MG63 (cell line): ENCODE data around the gene LRRN1. TPM values are rescaled to one million over a fixed set of nuclear protein-coding genes. Genes with fewer than 3 reads are reported as not detected.
A peak's percentile ranks its signal among the peaks of the same experiment; 100 is the strongest.
"Not testable (repeated sequence)": the region's sequence is repeated elsewhere in the genome, so short reads cannot be mapped to it uniquely, and the experiment has no call there.

ENCODE experiments used
- DNase-seq: peaks from one replicate; pipeline ENCODE4 v3.0.0-alpha.2; 2020
- H3K27me3 ChIP-seq: fragments of 250-450 bp; sonication (Bioruptor Pico); 2 replicates; pipeline ENCODE4 v1.5.1; 2020; ENCODE audit warnings: mild to moderate bottlenecking, moderate library complexity
- H3K36me3 ChIP-seq: fragments of 250-450 bp; sonication (Bioruptor Pico); 2 replicates; pipeline ENCODE4 v1.5.1; 2020; ENCODE audit warnings: mild to moderate bottlenecking, moderate library complexity
- H3K4me3 ChIP-seq: fragments of 250-450 bp; sonication (Bioruptor Pico); 2 replicates; pipeline ENCODE4 v1.5.1; 2020; ENCODE audit warnings: mild to moderate bottlenecking, moderate library complexity
- H3K9me3 ChIP-seq: fragments of 250-450 bp; sonication (Bioruptor Pico); 2 replicates; pipeline ENCODE4 v1.5.1; 2020; ENCODE audit warnings: mild to moderate bottlenecking, moderate library complexity
- total RNA-seq: library from RNA; depleted of rRNA; stranded (reverse); fragments of >200 nt; shearing (Covaris generic); gene quantifications from 2 replicates; pipeline ENCODE4 v1.2.3, GENCODE V29; 2014; ENCODE audit warnings: low replicate concordance

The LRRN1 gene
- total RNA-seq, 1 experiment from 2014 or later, result not detected

DNA sequence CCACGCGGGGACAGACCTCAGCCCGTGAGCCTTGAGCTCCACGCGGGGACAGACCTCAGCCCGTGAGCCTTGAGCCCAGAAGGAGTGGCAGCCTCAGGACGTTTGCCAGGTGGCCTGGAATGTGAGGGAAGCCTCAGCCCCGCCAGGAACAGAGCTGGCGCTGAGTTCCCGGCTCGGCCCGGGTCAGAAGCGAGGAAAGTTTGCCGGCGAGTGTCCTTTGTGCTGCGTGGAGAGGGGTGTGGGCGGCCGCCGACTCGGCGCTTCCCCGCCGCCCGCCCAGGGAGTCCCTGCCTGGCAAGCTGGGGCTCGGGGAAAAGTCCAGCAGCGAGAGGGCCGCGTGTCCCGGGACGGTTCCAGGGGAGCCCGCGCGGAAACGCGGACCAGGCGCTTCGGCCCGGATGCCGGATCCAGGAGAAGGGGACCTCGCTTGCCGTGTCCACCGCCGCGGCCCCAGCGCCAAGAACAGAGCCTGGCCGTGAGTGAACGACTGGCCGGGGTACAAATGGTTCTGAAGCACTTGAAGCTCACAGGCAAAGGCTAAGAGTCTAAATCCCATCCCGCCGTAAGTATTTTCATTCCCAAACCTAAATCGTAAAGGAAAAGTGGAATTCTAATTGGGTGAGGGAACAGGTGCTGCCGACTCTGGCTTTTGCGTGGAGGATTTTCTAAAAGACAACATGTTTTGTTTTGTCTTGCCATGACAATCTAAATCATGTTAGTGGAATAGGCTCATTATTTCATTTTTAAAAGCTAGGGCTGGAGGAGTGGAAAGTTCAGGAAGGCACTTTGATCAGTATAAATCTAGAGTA is 1.7 kb downstream of the LRRN1 start:
- Histone ChIP-seq H3K27me3 (peaks cover 30% of the 10 kb centered on the region), H3K36me3 (no peaks in the 10 kb centered on the region), H3K4me3 (no peak overlapping the region), H3K9me3 (no peaks in the 10 kb centered on the region)
- no peak for DNase-seq

GRCh38 chr3:3801494-3801841 is 2.2 kb downstream of the LRRN1 start:
- Histone ChIP-seq H3K9me3 (no peaks in the 10 kb centered on the region), H3K36me3 (no peaks in the 10 kb centered on the region), H3K4me3 (no peak overlapping the region), H3K27me3 (peaks cover 30% of the 10 kb centered on the region)
- DNase-seq, result no peak

DNA sequence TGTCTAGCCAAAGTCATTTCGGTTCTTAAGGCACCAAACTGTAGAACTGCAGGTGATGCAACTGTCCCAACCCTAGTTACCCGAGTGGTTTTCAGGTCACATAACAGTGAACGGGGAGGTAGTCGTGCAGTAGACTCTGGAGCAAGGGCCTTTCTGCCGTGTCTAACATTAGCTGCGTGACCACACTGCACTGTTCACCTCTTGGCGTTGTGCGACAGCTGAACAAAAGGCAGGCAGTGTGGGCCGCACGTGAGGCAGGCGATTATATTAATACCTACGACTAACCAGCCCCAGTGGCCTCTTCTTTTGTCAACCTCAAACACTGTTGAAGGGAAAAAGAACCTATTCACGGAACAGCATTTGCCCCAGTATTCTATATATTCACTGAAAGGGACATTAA is 2.8 kb downstream of the LRRN1 start:
- DNase-seq, result no peak
- Histone ChIP-seq H3K36me3 (no peaks in the 10 kb centered on the region), H3K4me3 (no peak overlapping the region), H3K27me3 (peaks cover 30% of the 10 kb centered on the region), H3K9me3 (no peaks in the 10 kb centered on the region)

DNA sequence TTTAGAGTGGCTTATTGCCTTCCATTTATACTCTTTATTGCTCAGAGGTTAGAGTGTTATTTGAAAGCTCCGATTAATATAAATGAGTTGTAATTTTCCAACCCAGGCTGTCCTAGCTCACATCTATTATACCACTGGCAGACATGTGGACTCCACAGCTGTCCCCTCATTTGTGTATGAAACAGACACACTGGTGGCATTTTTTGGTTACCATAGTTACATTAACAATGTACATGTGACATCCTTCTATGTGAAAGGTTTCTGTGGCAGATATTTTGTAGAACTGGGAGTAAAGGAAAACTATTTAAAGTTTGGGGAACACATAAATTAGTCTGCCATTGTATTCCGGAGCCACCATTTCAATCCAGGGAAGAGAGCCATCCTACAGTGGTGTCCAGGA is 5.3 kb downstream of the LRRN1 start:
- H3K9me3 ChIP-seq, result no peaks in the 10 kb centered on the region
- H3K27me3 ChIP-seq, result peaks cover 16% of the 10 kb centered on the region
- no peak overlapping the region for H3K4me3 ChIP-seq
- DNase-seq, result no peak
- H3K36me3 ChIP-seq, result no peaks in the 10 kb centered on the region

DNA sequence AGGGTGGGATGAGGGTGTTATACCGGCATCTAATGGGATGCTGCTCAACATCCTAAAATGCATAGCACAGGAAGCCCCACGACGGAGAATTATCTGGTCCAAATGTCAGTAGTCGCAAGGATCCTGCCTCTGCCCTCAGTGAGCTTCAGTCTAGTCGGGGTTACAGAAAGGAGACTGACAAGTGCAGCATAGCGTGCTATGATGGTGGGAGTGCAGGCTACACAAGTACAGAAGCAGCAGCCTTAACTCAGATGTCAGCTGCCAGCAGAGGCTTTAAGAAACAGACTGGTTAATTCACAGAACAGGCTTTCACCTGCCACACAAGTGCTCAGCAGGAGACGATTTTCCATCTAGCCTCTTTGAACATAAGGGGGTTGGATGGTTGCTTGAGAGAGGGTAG is 6.9 kb downstream of the LRRN1 start:
- no peak for DNase-seq
- Histone ChIP-seq H3K9me3 (no peaks in the 10 kb centered on the region), H3K27me3 (peaks cover 8% of the 10 kb centered on the region), H3K36me3 (no peaks in the 10 kb centered on the region), H3K4me3 (no peak overlapping the region)

- Histone ChIP-seq H3K36me3 (no peaks in the 10 kb centered on the region), H3K4me3 (no peak overlapping the region), H3K9me3 (no peaks in the 10 kb centered on the region), H3K27me3 (peaks cover 5% of the 10 kb centered on the region)
- DNase-seq, result no peak
These were observed 7.6 kb downstream of the LRRN1 start for GRCh38 chr3:3806856-3807255.

DNA sequence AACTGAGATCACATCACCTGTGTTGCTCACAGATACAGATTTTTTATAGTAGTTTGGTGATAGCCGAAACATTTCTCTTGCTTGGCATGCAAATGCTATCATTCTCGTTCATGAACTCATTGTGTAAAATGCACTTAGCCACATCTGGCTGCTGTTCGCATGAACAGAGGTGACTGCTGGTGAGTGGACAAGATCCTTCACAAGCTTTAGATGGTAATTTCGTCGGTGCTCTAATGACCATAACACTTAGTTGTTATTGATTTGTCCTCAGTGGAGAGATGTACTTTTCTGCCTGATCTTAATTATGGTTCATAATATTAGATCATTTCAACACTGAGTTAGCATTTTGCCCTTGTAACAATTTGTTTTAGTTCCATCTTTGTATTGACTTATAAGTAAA is 13.8 kb downstream of the LRRN1 start:
- Histone ChIP-seq H3K36me3 (no peaks in the 10 kb centered on the region), H3K4me3 (no peak overlapping the region), H3K27me3 (no peaks in the 10 kb centered on the region), H3K9me3 (no peaks in the 10 kb centered on the region)
- no peak for DNase-seq

GRCh38 chr3:3815206-3815605 is 16.0 kb downstream of the LRRN1 start:
- no peak for DNase-seq
- no peaks in the 10 kb centered on the region for H3K36me3 ChIP-seq
- no peaks in the 10 kb centered on the region for H3K27me3 ChIP-seq
- no peaks in the 10 kb centered on the region for H3K9me3 ChIP-seq
- no peak overlapping the region for H3K4me3 ChIP-seq

GRCh38 chr3:3816034-3816433 is 16.8 kb downstream of the LRRN1 start:
- Histone ChIP-seq H3K36me3 (no peaks in the 10 kb centered on the region), H3K27me3 (no peaks in the 10 kb centered on the region), H3K9me3 (no peaks in the 10 kb centered on the region), H3K4me3 (no peak overlapping the region)
- no peak for DNase-seq

DNA sequence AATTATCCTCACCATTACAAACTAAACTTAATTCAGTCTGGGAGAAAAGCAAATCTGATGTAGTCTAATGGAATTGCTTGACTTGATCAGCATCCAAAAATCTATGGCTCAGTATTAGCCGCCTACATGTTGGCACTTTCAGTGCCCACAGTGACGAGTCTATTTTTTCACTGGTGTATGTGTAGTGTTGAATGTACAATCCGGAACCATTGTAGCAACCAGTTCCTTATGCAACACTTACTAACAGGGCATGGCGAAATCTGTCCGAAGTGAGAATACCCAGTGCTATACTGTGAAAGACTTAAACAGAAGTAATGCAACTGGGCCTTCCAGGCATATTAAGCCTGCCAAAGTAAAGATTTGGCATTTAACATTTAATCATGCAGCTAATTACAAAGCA is 18.6 kb downstream of the LRRN1 start:
- Histone ChIP-seq H3K9me3 (no peaks in the 10 kb centered on the region), H3K27me3 (no peaks in the 10 kb centered on the region), H3K4me3 (no peak overlapping the region), H3K36me3 (no peaks in the 10 kb centered on the region)
- no peak for DNase-seq

DNA sequence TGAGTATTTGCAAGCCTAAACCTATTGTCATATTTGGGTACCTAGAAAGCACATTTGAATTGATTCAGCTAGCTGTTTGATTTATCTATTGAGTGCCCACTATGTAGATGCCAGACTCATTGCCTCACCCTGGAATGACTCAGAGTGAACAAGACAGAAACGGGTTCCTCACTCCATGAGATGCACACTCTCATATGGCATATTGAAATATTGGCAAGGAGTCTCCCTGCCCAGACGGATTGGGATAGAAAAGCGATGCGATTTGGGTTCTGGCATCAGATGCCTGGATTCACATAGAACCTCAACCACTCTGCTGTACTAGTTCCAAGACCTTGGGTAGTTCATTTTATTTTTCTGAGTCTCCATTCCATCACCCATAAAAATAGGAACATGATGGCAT is 22.5 kb downstream of the LRRN1 start:
- H3K27me3 ChIP-seq, result no peaks in the 10 kb centered on the region
- H3K36me3 ChIP-seq, result no peaks in the 10 kb centered on the region
- DNase-seq, result peak; percentile 22
- no peaks in the 10 kb centered on the region for H3K9me3 ChIP-seq
- H3K4me3 ChIP-seq, result no peak overlapping the region

DNA sequence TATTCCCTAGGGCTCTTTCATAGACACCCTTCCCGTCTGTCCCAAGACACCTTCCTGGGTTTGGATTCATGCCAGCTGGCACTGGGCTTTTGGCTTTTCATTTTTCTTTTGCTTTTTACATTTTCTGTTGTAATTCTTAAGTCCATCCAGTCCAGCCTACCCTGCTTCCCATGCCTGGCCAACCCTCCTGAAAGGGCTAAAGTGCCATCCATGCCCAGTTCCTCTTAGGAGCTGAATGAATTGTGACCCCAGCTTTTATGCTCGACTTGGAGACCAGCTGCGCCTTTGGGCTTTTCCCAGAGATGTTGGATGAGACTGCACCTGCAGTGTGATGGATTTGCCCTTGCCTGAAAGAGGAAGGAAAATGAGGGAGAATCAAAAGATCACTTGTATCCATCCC is 25.8 kb downstream of the LRRN1 start:
- H3K9me3 ChIP-seq, result no peaks in the 10 kb centered on the region
- no peak for DNase-seq
- H3K4me3 ChIP-seq, result no peak overlapping the region
- H3K36me3 ChIP-seq, result no peaks in the 10 kb centered on the region
- H3K27me3 ChIP-seq, result no peaks in the 10 kb centered on the region

DNA sequence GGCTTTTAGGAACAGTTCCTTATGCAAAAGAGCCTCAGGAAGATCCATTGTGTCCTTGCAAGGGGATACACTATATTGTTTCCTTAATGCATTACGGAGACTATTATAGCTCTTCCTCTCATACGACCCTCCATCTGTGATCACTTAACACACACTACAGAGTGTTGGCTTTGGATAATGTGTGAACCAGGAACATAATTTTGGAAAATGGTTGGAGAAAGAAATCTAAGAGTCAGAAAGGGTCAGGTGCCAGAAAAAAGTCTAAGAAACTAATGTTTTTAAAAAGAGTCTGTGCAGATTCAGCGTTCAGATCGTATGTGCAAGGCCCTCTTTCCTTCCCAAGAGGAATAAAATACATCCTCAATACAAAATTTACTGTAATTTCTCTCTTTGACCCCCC is 27.3 kb downstream of the LRRN1 start:
- Histone ChIP-seq H3K4me3 (no peak overlapping the region), H3K9me3 (no peaks in the 10 kb centered on the region), H3K36me3 (no peaks in the 10 kb centered on the region), H3K27me3 (no peaks in the 10 kb centered on the region)
- DNase-seq, result no peak

GRCh38 chr3:3827111-3827510 is 27.9 kb downstream of the LRRN1 start:
- H3K36me3 ChIP-seq, result no peaks in the 10 kb centered on the region
- H3K4me3 ChIP-seq, result no peak overlapping the region
- H3K9me3 ChIP-seq, result no peaks in the 10 kb centered on the region
- no peaks in the 10 kb centered on the region for H3K27me3 ChIP-seq
- no peak for DNase-seq

GRCh38 chr3:3828417-3828816 is 29.2 kb downstream of the LRRN1 start:
- H3K36me3 ChIP-seq, H3K4me3 ChIP-seq, DNase-seq: not testable (repeated sequence)

DNA sequence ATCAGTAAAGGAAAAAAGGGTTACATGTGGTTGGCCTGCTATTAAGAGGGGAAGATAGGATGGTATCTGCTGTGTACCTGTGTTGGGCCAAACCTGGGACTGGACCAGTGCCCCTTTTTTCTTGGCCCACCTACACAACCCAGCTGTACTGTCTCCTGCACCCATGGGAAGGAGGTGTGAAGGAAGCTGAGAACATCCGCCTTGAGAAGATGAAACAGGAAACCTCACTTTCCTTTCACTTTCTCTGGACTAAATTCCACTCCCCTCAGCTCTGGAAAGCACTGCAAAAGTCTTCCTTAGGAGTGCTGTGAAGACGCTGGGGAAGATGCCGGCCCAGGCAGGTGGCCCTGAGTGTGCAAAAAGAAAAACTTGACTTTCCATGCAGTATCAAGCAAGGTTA is 37.6 kb downstream of the LRRN1 start:
- DNase-seq, result no peak
- Histone ChIP-seq H3K36me3 (no peaks in the 10 kb centered on the region), H3K4me3 (no peak overlapping the region), H3K9me3 (no peaks in the 10 kb centered on the region), H3K27me3 (no peaks in the 10 kb centered on the region)

More at GRCh38 chr3:3828417-3828816, 29.2 kb downstream of the LRRN1 start:
- not testable (repeated sequence) for H3K27me3 ChIP-seq, H3K9me3 ChIP-seq

DNA sequence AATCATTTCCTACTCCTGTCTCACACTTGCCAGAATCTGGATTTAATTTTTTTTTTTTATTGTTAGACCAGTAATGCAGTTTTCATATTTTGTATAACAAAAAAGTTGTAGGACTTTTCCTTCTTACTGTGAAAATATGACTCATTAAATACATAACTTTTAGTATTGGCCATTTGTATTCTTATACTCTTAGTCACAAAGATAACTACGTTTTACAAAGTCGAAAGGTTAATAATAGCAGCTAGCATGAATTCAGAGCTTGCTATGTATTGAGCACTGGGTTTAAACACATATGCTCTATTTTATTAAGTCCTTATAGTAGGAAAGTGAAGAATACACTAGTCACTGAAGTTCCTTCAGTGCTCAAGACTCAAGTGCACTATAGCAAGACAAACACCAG is 43.1 kb downstream of the LRRN1 start:
- DNase-seq, result no peak
- Histone ChIP-seq H3K4me3 (no peak overlapping the region), H3K36me3 (no peaks in the 10 kb centered on the region), H3K9me3 (no peaks in the 10 kb centered on the region), H3K27me3 (no peaks in the 10 kb centered on the region)

- Histone ChIP-seq H3K27me3 (no peaks in the 10 kb centered on the region), H3K36me3 (no peaks in the 10 kb centered on the region), H3K9me3 (no peaks in the 10 kb centered on the region), H3K4me3 (no peak overlapping the region)
- DNase-seq, result no peak
These were observed 49.0 kb downstream of the LRRN1 start for GRCh38 chr3:3847994-3848922.
